AG09319 (cell line): ENCODE data around the gene SUFU.
"Not testable (repeated sequence)": the region's sequence is repeated elsewhere in the genome, so short reads cannot be mapped to it uniquely, and the experiment has no call there.

Experiments used
- DNase-seq: peaks from one replicate; pipeline ENCODE4 v3.0.0-alpha.2; 2010; ENCODE audit warnings: low read depth; ENCODE audit errors: extremely low read depth
- TF ChIP-seq, protein P1 (sequence below): IDR thresholded peaks from 2 replicates; pipeline ENCODE4 v1.5.1; 2011; ENCODE audit warnings: low read depth, mild to moderate bottlenecking, inconsistent platforms, low read length, moderate library complexity

The SUFU gene

DNA sequence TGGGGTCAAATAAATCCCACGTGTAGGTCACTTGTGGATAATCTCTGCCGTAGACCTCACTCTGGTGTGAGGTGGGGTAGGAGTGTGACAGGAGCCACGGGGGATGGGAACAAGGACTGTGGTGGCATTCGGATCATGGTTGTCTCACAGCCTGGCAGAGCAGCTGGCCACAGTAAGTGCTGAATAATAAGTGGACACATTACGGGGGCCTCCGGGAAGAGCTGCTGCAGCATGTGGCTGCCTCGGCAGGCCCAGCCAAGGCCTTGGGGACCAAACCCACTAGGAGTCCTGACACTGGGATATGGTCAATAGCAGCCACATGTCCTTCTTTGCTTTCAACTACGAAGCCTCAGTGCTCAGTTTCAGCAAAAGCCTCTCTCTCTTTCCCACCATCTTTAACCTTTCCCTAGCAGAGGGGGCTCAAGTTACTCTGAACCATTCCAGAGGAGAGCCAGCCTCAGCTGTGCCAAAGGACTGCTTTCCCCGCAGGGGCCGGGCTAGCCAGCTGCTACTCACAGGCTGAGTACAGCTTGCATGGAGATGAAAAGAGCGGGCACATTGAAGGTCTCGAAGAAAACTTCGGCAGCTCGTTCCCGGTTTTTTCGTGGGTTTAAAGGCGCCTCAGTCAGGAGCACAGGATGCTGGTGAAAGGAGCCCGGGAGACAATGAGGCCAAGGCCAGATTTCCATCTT is 18.5 kb upstream of the SUFU start:
- TF ChIP-seq, protein P1, sequence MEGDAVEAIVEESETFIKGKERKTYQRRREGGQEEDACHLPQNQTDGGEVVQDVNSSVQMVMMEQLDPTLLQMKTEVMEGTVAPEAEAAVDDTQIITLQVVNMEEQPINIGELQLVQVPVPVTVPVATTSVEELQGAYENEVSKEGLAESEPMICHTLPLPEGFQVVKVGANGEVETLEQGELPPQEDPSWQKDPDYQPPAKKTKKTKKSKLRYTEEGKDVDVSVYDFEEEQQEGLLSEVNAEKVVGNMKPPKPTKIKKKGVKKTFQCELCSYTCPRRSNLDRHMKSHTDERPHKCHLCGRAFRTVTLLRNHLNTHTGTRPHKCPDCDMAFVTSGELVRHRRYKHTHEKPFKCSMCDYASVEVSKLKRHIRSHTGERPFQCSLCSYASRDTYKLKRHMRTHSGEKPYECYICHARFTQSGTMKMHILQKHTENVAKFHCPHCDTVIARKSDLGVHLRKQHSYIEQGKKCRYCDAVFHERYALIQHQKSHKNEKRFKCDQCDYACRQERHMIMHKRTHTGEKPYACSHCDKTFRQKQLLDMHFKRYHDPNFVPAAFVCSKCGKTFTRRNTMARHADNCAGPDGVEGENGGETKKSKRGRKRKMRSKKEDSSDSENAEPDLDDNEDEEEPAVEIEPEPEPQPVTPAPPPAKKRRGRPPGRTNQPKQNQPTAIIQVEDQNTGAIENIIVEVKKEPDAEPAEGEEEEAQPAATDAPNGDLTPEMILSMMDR: no peak
- DNase-seq: no peak

DNA sequence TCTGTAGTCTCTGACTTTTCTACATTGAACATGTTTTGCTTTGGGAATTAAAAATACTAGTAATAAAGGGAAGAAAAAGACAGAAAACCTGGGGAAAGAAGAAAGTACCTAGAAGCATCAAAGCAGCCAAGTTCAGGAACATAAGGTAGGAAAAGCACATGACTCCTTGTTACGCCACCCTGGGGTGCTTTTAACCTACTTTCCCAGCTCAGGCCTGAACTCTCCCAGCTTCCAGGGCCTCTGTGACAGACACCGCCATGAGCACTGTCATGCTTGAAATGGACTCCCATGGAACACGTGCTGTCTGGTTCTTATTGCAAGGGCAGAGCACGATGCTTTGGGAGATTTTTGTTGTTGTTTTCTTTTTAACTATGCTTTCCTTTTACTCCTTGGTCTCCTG is 12.6 kb upstream of the SUFU start:
- TF ChIP-seq, protein P1: no peak
- DNase-seq: no peak

DNA sequence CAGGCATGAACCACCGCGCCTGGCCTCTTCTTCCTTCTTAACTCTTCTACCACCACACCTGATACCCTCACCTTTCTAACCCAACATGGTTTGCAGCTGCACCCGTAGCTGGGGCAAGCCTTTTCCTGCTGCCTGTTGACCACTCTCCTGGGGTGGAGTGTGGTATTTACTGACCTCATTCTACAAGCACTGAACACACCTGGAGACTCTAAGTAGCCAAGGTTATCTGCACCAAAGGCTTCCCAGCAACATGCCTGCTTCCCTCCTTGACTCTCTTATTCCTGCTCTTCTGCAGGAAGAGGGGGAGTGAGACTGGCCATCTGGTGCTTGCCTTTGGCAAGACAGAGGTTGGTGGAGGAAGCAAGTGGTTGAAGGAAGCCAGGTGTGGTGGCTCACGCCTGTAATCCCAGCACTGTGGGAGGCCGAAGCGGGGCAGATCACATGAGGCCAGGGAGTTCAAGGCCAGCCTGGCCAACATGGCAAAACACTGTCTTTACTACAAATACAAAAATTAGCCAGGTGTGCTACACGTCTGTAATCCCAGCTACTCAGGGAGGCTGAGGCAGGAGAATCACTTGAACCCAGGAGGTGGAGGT is 11.3 kb upstream of the SUFU start:
- no peak for DNase-seq
- TF ChIP-seq, protein P1: no peak

DNA sequence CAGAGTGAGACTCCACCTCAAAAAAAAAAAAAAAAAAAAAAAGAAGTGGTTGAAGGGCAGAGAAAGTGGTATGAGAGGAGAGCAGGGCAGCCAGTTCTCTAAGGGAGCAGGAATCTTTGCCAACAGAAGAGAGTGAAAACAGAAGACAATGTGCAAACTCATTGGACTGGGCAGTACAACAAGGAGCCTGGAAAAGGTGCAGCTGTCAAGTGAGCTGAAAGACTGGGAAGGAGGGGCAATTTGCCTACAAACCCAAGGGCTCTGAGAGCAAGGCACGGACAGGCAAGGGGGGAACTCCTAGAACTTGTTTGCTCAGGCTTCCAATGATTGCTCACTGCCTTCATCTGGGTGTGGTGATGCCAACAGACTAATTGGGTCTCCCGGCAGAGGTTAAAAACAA is 10.8 kb upstream of the SUFU start:
- DNase-seq: peak; percentile 11
- TF ChIP-seq, protein P1: no peak

DNA sequence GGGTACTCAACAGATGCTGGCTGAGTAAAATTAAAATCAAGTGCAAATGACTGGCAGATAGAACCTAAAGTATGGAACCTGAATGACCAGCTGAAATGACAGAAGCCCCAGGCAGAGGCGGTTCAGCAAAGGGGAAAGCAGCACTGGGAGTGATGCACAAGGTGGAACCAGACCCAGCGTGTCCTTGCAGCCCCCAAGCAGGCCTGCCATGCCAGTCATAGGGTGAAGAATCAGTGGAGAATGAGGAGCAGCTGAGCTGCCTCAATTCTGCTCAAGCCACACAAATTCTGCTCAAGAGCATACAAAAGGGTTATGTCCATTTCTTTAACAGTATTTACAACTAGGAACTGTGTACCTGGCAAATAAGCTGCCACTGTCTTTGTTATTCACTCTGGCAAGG is 10.0 kb upstream of the SUFU start:
- TF ChIP-seq, protein P1: no peak
- DNase-seq: no peak

DNA sequence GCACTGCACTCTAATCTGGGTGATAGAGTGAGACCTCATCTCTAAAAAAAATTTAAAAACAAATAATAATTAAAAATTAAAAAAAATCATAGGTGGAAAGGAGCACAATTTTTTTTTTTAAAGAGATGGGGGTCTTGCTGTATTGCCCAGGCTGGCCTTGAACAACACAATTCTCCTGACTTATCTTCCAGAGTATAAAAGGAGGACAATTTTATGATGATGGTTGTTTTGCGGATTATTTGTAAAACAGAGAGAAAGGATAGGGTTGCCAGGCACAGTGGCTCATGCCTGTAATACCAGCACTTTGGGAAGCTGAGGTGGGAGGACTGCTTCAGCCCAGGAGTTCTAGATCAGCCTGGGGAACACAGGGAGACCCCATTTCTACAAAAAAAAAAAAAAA is 6.2 kb upstream of the SUFU start:
- DNase-seq: no peak
- TF ChIP-seq, protein P1: no peak

DNA sequence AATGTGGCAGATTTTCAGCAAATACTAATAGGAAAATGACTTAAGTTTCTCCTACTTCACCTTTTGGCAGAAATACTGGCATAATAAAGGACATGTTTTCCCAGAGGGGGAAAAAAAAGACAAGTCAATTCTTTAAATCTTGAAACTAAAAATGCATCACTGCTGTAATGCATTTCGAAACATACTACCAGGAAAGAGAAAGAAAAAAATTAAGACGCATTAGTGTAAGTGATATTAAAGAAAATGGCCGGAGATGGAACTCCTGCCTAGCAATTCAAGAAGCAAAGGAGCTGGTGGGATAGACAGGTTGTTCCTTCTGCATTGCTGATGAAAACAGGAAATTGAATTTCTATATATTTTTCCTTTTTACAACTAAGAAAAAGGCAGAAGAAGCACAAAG is 4.4 kb upstream of the SUFU start:
- TF ChIP-seq, protein P1: no peak
- no peak for DNase-seq

DNA sequence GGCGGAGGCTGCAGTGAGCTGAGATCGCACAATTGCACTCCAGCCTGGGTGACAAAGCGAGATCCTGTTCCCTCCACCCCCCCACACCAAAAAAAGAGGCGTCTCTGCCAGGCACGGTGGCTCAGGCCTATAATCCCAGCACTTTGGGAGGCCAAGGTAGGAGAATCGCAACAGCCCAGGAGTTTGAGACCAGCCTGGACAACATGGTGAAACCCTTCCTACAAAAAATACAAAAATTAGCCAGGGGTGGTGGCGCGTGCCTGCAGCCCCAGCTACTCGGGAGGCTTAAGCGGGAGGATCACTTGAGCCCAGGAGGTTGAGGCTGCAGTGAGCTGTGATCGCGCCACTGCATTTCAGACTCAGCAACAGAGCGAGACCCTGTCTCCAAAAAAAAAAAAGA is 3.1 kb upstream of the SUFU start:
- not testable (repeated sequence) for DNase-seq
